Lung (tissue), 12 donors: ENCODE results near the gene RBM38. TPM values are rescaled to one million over a fixed set of nuclear protein-coding genes. Genes with fewer than 3 reads are reported as not detected.
A peak's percentile ranks its signal among the peaks of the same experiment; 100 is the strongest.

Source experiments
- ATAC-seq: fragments of 200-7000 bp; cut with Tn5 transposase; one replicate; pipeline ENCODE4 v1.9.1; 2020; ENCODE audit warnings: moderate number of reproducible peaks; ENCODE audit not compliant: insufficient read depth, low FRiP score
- DNase-seq, 3 donors: peaks; one replicate each; pipeline ENCODE4 v3.0.0-alpha.2; 2013 to 2017
- H3K27ac ChIP-seq, 2 donors: one replicate each; pipeline ENCODE4 v1.5.1; 2013; ENCODE audit warnings: mild to moderate bottlenecking in 2 of 2, moderate library complexity in 2 of 2, control low read depth in 1 of 2, inconsistent platforms in 1 of 2, low read depth in 1 of 2, low read length in 1 of 2
- H3K27me3 ChIP-seq, 3 donors: one replicate each; pipeline ENCODE4 v1.5.1; 2013; ENCODE audit warnings: low read length in 2 of 3; ENCODE audit not compliant: control insufficient read depth in 3 of 3, insufficient read depth in 3 of 3
- H3K36me3 ChIP-seq, 4 donors: one replicate each; pipeline ENCODE4 v1.5.1; 2013; ENCODE audit warnings: low read length in 4 of 4, mild to moderate bottlenecking in 1 of 4, moderate library complexity in 1 of 4; ENCODE audit not compliant: control insufficient read depth in 4 of 4, insufficient read depth in 4 of 4
- H3K4me1 ChIP-seq, 5 donors: one replicate each; pipeline ENCODE4 v1.5.1; 2013; ENCODE audit warnings: low read length in 5 of 5, mild to moderate bottlenecking in 2 of 5, moderate library complexity in 1 of 5; ENCODE audit not compliant: control insufficient read depth in 5 of 5, insufficient read depth in 5 of 5
- H3K4me3 ChIP-seq: one replicate; pipeline ENCODE4 v1.5.1; 2013; ENCODE audit warnings: mild to moderate bottlenecking, control low read depth, moderate library complexity
- H3K9ac ChIP-seq, 2 donors: one replicate each; pipeline ENCODE4 v1.5.1; 2013; ENCODE audit warnings: low read length in 2 of 2, control low read depth in 1 of 2; ENCODE audit not compliant: insufficient read depth in 1 of 2
- H3K9me3 ChIP-seq, 4 donors: one replicate each; pipeline ENCODE4 v1.5.1; 2013; ENCODE audit warnings: low read length in 3 of 4, mild to moderate bottlenecking in 1 of 4, moderate library complexity in 1 of 4; ENCODE audit not compliant: control insufficient read depth in 4 of 4, insufficient read depth in 3 of 4
- CTCF ChIP-seq: IDR thresholded peaks from 2 replicates; pipeline ENCODE4 v1.5.1; 2012; ENCODE audit warnings: mild to moderate bottlenecking; ENCODE audit errors: control extremely low read depth, extremely low read depth
- WGBS, 2 donors: extraction: QIAGEN DNeasy Blood & Tissue Kit; methylation state at CpG; one replicate each; pipeline ENCODE4 v1.1.7; 2013; 5-methylcytosine and 5-hydroxymethylcytosine counted together
- polyA plus RNA-seq, 2 donors: library from polyadenylated mRNA; stranded (reverse); fragments of 200-250 nt; gene quantifications; one replicate each; pipeline ENCODE4 v1.2.1, GENCODE V29; 2013
- total RNA-seq, 2 donors: library from RNA; depleted of rRNA in 1 of 2; stranded (reverse); fragments of >200 nt in 1 of 2; gene quantifications; one replicate each; pipeline ENCODE4 v1.2.1, GENCODE V29; 2014 to 2021
- donor health status: control.
- donor health status: control.
- donor health status: Bipolar disorder and iron deficiency.
- donor health status: healthy.
- donor health status: DM: yes; HTN: yes; CAD: no.

Gene RBM38
- total and polyA plus RNA-seq, 4 donors: 23.1 to 38.6 (median 30.9) TPM

DNA sequence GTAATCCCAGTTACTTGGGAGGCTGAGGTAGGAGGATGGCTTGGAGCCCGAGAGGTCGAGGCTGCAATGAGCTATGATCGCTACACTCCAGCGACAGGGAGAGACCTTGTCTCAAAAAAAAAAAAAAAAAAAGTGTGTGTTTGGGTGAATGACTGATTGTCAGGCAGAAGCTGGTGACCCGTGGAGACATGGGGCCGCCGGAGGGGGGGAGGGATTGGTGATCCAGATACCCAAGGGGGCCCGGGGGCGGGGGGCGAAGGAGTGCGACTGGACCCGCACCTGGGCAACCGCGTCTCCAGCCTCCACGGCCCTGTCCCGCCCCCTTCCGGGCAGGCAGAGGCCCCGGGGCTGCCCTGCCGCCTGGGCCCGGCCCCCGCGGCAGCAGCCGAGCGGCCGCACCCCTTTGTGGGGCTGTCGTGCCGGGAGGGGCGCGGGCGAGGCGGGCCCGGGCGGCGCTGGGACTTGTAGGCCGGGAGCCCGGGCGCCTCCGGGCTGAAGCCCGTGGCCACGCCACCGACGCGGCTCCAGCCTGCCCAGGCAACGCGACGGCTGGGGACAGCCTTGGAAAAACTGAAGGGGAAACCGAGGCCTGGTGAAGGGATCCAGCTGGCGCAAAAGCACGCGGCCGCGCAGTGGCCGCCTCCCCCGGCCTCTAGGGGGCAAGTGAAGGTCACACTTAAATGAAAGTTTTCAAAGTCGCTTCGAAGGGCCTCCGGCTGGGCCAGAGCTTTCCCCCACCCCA lies 2.1 kb upstream of the RBM38 start:
- peak; percentile 81 for ATAC-seq
- Histone ChIP-seq H3K27me3 (no peaks in the 10 kb centered on the region), H3K27ac (peak overlapping the region; percentile 57 to 64), H3K4me1 (peaks cover 0 to 30% (median 14%) of the 10 kb centered on the region in 5 donors), H3K36me3 (peaks cover 0 to 7% (median 2%) of the 10 kb centered on the region in 4 donors), H3K4me3 (no peak overlapping the region), H3K9ac (no peak overlapping the region), H3K9me3 (peaks cover 0 to 4% (median 0%) of the 10 kb centered on the region in 4 donors)
- peak; percentile 78 to 84 (median 79) for DNase-seq
- WGBS, 2 donors: 4 to 9% methylated on average over 44 to 57 of the region's 57 CpGs
- no peak for TF ChIP-seq CTCF

GRCh38 chr20:57389695-57390603 lies 1.2 kb upstream of the RBM38 start:
- Histone ChIP-seq H3K36me3 (peaks cover 0 to 10% (median 2%) of the 10 kb centered on the region in 4 donors), H3K9me3 (peaks cover 0 to 4% (median 0%) of the 10 kb centered on the region in 4 donors), H3K9ac (no peak overlapping the region), H3K4me1 (peaks cover 0 to 30% (median 14%) of the 10 kb centered on the region in 5 donors), H3K27ac (peak overlapping the region; percentile 57 to 64), H3K4me3 (no peak overlapping the region), H3K27me3 (no peaks in the 10 kb centered on the region)
- ATAC-seq (no peak), DNase-seq (peak; percentile 24 to 34 (median 32))
- WGBS, 2 donors: 20 to 32% methylated on average over 39 to 52 of the region's 52 CpGs
- TF ChIP-seq CTCF: no peak

DNA sequence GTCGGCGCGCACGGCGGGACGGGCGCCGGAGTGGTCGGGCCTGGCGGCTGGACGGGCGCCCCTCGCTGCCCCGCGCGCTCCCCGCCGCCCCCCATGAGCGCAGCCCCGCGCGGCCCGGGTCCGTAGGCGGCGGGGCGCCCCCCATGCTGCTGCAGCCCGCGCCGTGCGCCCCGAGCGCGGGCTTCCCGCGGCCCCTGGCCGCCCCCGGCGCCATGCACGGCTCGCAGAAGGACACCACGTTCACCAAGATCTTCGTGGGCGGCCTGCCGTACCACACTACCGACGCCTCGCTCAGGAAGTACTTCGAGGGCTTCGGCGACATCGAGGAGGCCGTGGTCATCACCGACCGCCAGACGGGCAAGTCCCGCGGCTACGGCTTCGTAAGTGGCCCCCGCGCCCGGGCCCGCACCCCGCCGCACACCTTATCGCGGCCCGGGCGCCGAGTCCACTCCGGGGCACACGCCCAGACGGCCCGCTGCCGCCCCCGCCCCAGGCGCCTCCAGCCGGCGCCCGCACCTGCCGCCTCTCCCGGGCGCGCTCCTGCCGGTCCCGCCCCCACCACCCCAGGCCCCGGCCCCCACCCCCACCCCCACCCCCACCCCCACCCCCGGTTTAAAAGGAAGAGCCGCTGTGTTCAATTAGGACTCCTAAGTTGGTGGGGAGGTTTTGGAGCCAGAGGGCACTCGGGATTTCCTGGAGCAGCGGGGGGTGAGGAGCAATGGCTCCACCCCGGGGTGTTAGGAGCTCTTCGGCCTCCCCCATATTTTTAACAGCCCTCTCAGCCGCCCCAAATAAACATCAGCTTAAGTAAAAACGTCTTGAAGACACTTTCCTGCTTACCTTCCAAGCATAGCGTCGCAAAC lies 474 bp downstream of the RBM38 start:
- no peak for ATAC-seq

More for the DNA sequence above, 474 bp downstream of the RBM38 start:
- Histone ChIP-seq H3K27me3 (no peaks in the 10 kb centered on the region), H3K27ac (peak overlapping the region; percentile 57 to 86), H3K9ac (peak overlapping the region in 1 of 2 donors; percentile 42), H3K9me3 (peaks cover 0 to 2% (median 0%) of the 10 kb centered on the region in 4 donors), H3K4me1 (peaks cover 3 to 36% (median 14%) of the 10 kb centered on the region in 5 donors), H3K36me3 (peaks cover 0 to 15% (median 7%) of the 10 kb centered on the region in 4 donors), H3K4me3 (peak overlapping the region; percentile 87)
- no peak for TF ChIP-seq CTCF
- WGBS, 2 donors: 3 to 4% methylated on average over 40 to 96 of the region's 98 CpGs
- peak in 2 of 3 donors; percentile 19 to 29 for DNase-seq
